H7 (cell line): ENCODE measurements around the gene NFIA. TPM values are rescaled to one million over a fixed set of nuclear protein-coding genes. Genes with fewer than 3 reads are reported as not detected.

Experiments used
- DNase-seq: peaks from one replicate; pipeline ENCODE4 v3.0.0; 2012
- H3K27me3 ChIP-seq: 2 replicates; pipeline ENCODE4 v1.6.0; 2011; ENCODE audit warnings: mild to moderate bottlenecking, low read length; ENCODE audit not compliant: control insufficient read depth, insufficient read depth
- H3K36me3 ChIP-seq: replicated peaks from 2 replicates; pipeline ENCODE4 v1.5.1; 2011; ENCODE audit warnings: low read length; ENCODE audit not compliant: control insufficient read depth, insufficient read depth
- H3K4me3 ChIP-seq: 2 replicates; pipeline ENCODE4 v1.5.1; 2011; ENCODE audit warnings: low read depth, mild to moderate bottlenecking, control low read depth, low read length, moderate library complexity; ENCODE audit not compliant: insufficient read depth
- total RNA-seq: library from RNA; depleted of rRNA; stranded (reverse); fragments of >200 nt; shearing (Covaris generic); gene quantifications from 2 replicates; pipeline ENCODE4 v1.2.3, GENCODE V29; 2014

NFIA gene
- total RNA-seq, 1 experiment from 2014 or later, result 11.3 TPM

DNA sequence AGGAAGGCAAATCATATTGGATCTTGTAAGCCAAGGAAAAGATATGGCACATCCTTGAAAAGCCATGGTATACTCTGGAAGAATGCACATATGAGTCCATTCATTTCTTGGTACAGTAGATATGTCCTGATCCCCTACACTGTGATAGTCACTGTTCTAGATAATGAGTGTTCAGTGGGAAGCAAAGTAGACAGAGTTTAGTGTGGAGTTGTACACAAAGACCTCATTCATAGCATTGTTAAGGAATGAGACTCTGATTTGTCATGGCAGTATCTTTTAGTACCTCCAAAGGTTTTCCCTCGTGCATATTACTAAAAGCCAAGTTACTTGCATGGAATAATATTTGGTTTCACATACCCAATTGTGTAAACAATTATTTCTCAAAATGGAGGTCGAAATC, 204.7 kb downstream of the NFIA start:
- no peak for DNase-seq
- no peak overlapping the region for H3K4me3 ChIP-seq
- no peaks in the 10 kb centered on the region for H3K27me3 ChIP-seq
- no peaks in the 10 kb centered on the region for H3K36me3 ChIP-seq

DNA sequence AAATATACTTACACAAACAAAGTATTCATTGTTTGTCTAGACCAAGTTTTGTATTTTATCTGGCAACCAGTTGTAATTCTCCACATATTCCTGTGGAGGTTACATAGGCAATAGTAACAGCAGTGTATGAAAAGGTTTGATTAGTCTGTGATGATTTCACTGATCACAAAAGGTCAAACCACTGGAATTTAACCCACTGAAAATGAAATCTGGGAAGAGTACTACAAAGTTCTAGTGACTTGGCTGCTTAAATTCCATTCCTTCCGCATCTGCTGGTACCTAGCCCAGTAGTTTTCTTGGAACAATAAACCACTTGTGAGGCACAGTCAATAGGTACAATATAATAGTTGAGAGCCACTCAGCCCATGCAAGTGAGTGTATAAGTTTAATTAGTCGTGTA, 205.4 kb downstream of the NFIA start:
- no peaks in the 10 kb centered on the region for H3K27me3 ChIP-seq
- H3K36me3 ChIP-seq, result no peaks in the 10 kb centered on the region
- H3K4me3 ChIP-seq, result no peak overlapping the region
- DNase-seq, result no peak

DNA sequence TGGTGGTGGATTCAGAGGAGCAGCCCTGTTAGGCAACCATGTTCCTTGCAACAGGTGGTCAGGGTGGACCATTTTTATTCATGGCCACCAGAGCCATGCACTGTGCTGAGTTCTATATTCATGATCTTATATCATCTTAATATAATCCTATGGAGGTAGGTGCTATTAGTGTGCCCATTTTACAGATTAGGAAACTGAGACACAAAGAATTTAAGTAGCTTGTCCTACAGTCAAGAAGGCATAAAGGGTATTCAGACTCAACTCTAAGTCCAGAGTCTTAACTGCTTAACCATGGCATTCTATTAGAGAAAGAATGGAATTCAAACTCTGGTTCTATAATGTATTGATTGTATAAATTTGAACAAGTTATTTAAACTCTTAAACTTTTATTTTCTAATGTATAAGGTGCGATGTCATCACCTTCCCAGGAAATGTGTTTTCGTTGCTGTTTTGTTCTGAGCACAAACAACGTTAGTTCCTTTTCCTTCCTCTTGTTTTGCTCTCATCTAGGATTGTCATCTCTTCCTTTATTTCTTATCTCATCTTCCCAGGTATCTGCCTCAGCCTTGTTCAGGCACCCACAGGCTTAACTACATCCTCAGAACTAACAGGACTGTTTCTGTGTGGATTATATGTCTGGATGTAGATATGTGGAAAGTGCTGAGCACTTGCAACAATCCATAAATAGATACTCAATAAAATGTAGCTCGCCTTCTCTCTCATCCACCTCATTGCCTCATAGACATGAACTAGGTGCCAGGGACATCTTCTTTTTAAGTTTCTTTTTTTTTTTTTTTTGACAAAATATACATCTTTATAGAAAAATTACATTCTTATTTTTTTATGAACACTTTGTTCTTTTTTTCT, 207.1 kb downstream of the NFIA start:
- DNase-seq, result no peak
- no peaks in the 10 kb centered on the region for H3K27me3 ChIP-seq
- no peaks in the 10 kb centered on the region for H3K36me3 ChIP-seq
- H3K4me3 ChIP-seq, result no peak overlapping the region

DNA sequence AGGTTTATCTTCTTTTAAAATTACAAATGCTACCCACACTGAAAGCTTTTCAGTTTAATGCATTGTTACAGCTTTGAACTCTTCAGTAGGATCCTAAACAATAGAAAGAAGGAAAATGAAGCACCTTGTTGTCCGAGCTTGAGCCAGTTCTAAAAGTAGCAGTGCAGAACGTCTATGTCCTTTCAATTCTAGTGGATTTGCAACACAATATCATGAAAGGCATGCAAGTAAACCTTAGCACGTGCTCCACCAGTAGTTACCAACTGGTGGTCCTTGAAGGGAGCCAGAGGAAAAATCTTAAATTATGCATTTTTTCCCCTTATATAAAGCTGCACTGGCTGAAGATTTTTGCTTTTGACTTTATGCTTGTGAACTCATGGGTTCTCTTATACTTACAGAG, 208.2 kb downstream of the NFIA start:
- Histone ChIP-seq H3K27me3 (no peaks in the 10 kb centered on the region), H3K36me3 (no peaks in the 10 kb centered on the region), H3K4me3 (no peak overlapping the region)
- no peak for DNase-seq

DNA sequence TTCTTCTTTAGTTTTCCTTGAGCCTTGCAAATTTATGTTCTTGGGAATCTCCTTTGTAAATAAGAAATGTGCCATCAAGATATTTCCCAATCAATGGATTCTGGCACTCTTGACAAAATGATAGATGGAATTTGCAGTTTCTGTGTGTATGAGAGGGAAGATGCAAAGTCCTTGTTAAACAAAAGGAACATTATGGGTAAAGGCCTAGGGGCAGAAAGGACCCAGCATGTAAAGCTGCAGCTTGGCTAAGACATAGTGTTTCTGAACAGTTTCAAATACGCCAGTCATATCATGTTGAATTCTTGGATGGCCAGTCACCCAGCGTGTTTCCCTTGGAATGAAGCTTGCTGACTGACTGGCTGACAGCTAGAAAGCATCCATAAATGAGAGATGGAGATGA, 210.8 kb downstream of the NFIA start:
- Histone ChIP-seq H3K36me3 (no peaks in the 10 kb centered on the region), H3K4me3 (no peak overlapping the region), H3K27me3 (no peaks in the 10 kb centered on the region)
- no peak for DNase-seq

DNA sequence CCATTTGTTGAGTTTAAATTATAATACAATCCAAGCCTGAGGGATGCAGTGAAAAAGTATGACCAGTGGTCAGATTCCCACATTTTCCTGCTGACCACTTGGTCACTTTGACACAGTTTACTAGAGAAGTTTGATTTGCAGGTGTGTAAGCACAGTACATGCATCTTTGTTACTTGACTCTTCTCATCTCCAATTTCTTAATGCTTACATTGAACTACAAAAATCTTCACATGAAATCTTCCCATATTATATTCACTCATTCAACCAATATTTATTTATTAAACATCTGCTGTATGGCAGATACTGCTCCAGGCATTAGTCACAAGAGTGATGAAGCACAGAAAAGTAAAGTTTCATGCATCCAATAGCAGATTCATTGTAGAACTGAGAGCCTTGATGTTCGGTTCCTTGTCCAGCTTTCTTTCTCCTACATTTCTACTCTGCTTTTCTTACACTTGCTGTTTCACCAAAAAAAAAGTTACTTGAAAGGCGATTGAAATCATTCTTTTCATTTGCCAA, 211.7 kb downstream of the NFIA start:
- Histone ChIP-seq H3K4me3 (no peak overlapping the region), H3K27me3 (no peaks in the 10 kb centered on the region), H3K36me3 (no peaks in the 10 kb centered on the region)
- no peak for DNase-seq

DNA sequence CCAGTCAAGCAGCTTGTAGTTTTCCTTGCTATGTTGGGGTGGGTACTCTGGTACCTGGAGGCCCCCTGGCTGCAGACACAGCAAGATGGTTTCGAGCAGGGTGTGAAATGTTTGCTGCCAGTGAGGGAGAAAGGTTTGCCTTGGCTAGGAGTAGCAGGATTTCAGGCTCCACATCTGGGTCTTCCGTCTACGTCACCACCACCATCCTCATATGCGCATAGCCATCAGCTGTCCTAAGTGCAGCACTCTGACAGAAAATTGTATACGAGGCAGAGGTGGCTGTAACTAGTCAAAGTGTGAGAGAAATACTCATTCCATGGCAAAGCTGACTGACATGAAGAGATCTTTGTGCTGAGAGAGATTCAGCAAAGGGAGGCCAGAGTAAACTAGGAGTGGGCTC, 212.6 kb downstream of the NFIA start:
- H3K27me3 ChIP-seq, result no peaks in the 10 kb centered on the region
- H3K36me3 ChIP-seq, result no peaks in the 10 kb centered on the region
- H3K4me3 ChIP-seq, result no peak overlapping the region
- no peak for DNase-seq

DNA sequence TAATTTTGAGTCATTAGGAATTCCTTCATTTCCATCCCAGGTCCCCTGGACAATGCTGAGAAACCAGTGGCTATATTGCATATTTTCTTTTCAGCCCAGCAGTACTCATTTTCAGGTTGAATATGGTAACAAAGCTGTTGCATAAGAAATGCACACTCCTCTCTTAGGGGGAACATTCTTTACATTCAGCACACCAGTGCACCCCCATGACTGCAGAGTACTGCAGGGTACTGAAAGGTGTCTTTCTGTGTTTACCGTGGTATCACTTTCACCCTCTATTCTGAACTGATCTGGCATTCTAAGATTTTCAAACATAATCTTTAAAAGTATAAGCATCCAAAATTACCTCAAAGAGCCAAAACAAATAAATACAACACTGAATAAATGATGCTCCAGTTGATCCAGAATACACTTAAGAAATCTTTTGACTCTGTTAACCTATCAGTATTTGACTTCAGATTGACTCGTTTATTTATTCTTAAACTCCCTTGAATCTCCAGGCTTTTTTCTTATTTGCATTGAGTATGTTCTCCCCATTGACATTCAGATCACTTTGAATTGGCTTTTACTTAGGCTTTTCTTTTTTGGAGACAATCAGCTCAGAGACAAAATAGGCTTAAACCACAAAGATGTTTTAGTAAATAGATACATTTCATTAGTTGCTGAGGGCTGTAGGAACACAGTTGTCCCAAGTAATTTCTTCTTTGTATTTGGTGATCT, 213.6 kb downstream of the NFIA start:
- Histone ChIP-seq H3K36me3 (no peaks in the 10 kb centered on the region), H3K4me3 (no peak overlapping the region), H3K27me3 (no peaks in the 10 kb centered on the region)
- no peak for DNase-seq

DNA sequence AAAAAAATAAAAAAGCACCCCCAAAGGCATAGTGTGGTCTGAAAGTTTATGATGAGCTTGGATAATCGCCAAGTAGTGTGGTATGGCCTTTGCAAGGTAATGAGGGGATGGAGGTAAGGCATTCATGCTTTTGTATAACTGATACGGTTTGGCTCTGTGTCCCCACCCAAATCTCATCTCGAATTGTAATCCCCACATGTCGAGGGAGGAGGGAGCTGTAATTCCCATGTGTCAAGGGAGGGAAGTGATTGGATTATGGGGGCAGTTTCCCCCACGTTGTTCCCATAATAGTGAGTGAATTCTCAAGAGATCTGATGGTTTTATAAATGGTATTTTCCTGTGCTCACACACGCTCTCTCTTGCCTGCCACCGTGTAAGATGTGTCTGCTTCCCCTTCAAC, 215.5 kb downstream of the NFIA start:
- no peak for DNase-seq
- Histone ChIP-seq H3K27me3 (no peaks in the 10 kb centered on the region), H3K36me3 (no peaks in the 10 kb centered on the region), H3K4me3 (no peak overlapping the region)

DNA sequence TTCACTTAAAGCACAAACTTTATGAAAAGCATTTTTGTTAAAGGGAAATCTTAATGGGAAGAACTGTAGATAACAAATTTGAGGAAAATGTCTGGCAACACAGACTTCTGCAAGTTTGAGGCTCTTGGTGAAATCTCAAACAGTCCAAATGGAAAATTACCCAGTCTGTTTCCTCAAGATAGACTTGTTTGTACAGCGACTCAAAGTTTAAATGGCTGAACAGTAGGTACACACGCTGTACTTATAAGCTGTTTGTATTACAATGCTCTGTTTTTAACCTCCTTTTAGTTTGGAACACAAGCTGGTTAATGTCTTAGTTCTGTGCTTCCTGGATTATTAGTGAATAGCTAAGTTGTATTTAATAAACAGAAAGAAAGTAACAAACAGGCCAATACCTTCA, 217.1 kb downstream of the NFIA start:
- Histone ChIP-seq H3K27me3 (no peaks in the 10 kb centered on the region), H3K36me3 (no peaks in the 10 kb centered on the region), H3K4me3 (no peak overlapping the region)
- no peak for DNase-seq

DNA sequence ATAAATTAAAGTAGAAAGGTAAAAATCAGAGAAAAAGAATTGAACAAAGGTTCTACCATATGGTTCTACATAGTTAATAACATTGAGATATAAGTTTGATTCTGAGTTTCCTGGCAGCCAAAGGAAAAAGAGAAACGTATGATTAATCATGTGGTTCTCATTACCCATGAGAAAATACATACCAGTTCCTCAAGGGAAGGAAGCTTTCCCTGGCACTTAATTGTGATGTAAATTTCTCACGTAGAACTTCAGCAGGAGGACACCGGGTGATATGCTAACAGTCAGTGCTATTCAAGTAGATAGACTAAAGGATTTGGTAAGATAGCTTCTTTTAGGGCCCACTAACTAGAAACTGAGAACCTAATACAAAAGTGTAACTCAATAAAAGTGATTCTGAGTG, 218.5 kb downstream of the NFIA start:
- no peaks in the 10 kb centered on the region for H3K27me3 ChIP-seq
- no peaks in the 10 kb centered on the region for H3K36me3 ChIP-seq
- DNase-seq, result peak; percentile 22
- H3K4me3 ChIP-seq, result no peak overlapping the region

DNA sequence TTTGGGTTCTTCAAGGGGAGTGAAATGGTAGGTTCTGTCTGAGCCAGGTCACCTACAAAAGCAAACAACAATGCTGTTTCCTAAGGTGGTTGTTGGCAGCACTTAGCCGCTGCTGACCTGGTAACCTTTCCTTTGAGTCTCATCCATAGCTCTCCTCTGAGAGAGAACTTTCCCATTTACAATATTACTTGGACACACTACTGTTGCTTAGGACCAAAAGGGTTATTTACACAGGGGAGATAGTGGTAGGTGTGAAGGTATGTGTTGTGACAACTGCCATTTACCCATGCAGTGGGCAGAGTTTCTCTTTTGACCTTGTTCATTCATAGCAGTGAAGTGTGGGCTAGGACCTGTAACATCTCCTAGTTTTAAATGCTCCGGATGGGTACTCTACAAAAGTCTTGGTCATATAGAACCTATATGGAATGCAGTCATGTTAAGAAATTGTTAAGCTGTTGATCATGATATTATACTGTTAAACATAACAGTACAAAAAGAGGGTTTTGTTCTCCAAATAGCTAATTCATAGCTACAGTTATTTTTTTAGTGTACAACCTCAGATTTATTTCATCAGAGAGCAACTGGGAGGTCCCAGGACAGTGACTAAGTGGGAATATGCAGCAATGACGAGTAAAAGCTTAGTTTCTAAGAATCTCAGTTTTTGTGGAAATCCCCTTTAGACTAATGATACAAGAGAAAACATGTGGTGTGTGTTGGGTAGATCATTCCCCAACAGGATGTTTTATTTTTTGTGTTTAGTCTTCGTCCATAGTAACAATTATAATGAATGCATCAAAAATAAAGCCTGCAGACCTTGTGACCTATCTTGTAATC, 219.7 kb downstream of the NFIA start:
- H3K36me3 ChIP-seq, result no peaks in the 10 kb centered on the region
- no peak overlapping the region for H3K4me3 ChIP-seq
- DNase-seq, result no peak
- H3K27me3 ChIP-seq, result no peaks in the 10 kb centered on the region

DNA sequence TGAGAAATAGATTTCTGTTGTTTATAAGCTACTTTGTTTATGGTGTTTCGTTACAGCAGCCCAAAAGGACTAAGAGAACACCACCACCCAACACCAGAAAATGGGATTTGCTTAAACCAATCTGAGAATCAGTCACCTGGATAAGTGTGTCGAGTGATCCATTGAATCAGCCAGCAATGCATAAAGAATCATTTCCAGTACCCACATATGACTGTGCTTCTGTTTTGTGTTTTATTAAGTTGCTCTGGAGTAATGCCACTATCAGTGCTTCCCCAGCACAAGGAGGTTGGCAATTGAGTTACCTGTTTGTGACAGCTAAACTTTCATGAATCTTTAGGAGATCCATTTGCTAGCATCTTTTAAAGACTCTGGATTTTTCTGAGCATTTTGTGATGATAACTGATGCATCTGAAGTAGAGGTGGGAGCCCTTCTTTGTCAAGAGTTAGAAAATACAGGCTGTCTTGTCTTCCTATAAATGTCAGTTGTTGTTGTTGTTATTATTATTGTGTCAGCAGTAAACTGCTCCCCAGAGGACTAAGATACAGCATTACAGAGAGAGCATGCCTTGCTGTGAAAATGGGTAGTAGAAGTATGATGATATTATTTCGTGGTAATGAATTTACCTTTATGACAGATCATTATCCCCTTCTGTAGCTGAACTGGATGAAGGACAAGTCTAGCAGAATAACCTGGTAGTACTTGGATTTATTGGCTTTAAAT, 225.2 kb downstream of the NFIA start:
- H3K4me3 ChIP-seq, result no peak overlapping the region
- H3K36me3 ChIP-seq, result no peaks in the 10 kb centered on the region
- H3K27me3 ChIP-seq, result no peaks in the 10 kb centered on the region
- DNase-seq, result no peak

DNA sequence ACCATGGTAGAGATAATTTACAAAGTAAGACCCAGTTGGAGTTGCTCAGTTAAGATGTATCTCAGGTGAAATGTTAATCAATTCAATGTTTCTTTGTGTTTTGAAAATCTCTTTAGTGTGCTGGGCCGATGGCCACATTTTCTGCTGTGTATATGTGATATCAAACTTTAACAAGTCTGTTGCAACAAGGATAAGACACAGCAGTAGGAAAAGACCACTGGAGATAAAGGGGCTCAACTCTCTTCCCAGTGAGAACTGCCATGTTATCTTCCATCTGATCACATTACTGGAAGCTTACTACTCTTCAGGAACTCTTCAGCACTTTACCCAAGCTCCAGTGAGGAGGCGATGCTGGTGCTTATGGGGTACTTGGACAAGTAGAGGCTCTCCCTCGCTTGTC, 227.7 kb downstream of the NFIA start:
- DNase-seq, result no peak
- H3K4me3 ChIP-seq, result no peak overlapping the region
- no peaks in the 10 kb centered on the region for H3K36me3 ChIP-seq
- no peaks in the 10 kb centered on the region for H3K27me3 ChIP-seq
